HepG2 (cell line): ENCODE measurements around the gene SLC27A3. TPM values are rescaled to one million over a fixed set of nuclear protein-coding genes. Genes with fewer than 3 reads are reported as not detected.
A peak's percentile ranks its signal among the peaks of the same experiment; 100 is the strongest.

Experiments
- ATAC-seq: fragments of 200-7000 bp; cut with Tn5 transposase; 3 replicates; pipeline ENCODE4 v1.9.1; 2020; ENCODE audit warnings: mild to moderate bottlenecking, moderate library complexity
- BruUV-seq: library from RNA; stranded (reverse); fragments of 400-500 nt; replicated peaks from 2 replicates; lab custom pipeline; 2021; lab: Mats Ljungman, UMichigan
- CTCF ChIA-PET: fragments of 300-600 bp; formaldehyde crosslinking; extraction: SDS; loops from one replicate; lab custom pipeline; 2021; ENCODE audit warnings: low total read pairs, inconsistent platforms, low intra/inter-chr PET ratio; lab: Yijun Ruan, JAX
- POLR2A ChIA-PET: fragments of 350-600 bp; sonication (Branson Sonifier 250); formaldehyde crosslinking; loops from one replicate; lab custom pipeline; 2020; ENCODE audit warnings: antibody characterized with exemption, inconsistent platforms; lab: Yijun Ruan, JAX
- DNase-seq: peaks from one replicate; pipeline ENCODE4 v3.0.0-alpha.2; 2015; ENCODE audit warnings: low spot score
- FAIRE-seq: peaks from 3 replicates; lab custom pipeline; 2011; peaks lifted over from hg19 to GRCh38; lab: Jason Lieb, UNC
- H2AFZ ChIP-seq: one replicate; pipeline ENCODE4 v1.6.1; 2011; ENCODE audit warnings: low read length, inconsistent platforms
- H3K27ac ChIP-seq: fragments of 300-600 bp; 3 replicates; pipeline ENCODE4 v1.8.0; 2011; ENCODE audit warnings: mixed run types, mild to moderate bottlenecking, mixed read lengths, low read length, inconsistent platforms; ENCODE audit not compliant: insufficient read depth; ENCODE audit errors: extremely low read length
- H3K27me3 ChIP-seq, 2 experiments: fragments of 200-600 bp in 1 of 2; 2 replicates in 1 of 2; 3 replicates in 1 of 2; pipeline versions ENCODE4 v1.6.0 to v1.8.0; 2011; ENCODE audit warnings: low read length in 2 of 2, mild to moderate bottlenecking in 2 of 2, moderate library complexity in 2 of 2, inconsistent platforms in 1 of 2; ENCODE audit not compliant: insufficient read depth in 2 of 2, control insufficient read depth in 1 of 2
- H3K36me3 ChIP-seq, 2 experiments: fragments of 200-600 bp in 1 of 2; replicated peaks in 1 of 2; 2 replicates in 1 of 2; 3 replicates in 1 of 2; pipeline versions ENCODE4 v1.5.1 to v1.8.0; 2011; ENCODE audit warnings: low read length in 2 of 2, inconsistent platforms in 1 of 2; ENCODE audit not compliant: insufficient read depth in 2 of 2, control insufficient read depth in 1 of 2
- H3K4me1 ChIP-seq: 2 replicates; pipeline ENCODE4 v1.5.1; 2012; ENCODE audit warnings: low read length, inconsistent platforms; ENCODE audit not compliant: insufficient read depth
- H3K4me2 ChIP-seq: 2 replicates; pipeline ENCODE4 v1.6.0; 2011; ENCODE audit warnings: low read depth, low read length, inconsistent platforms
- H3K4me3 ChIP-seq, 3 experiments: fragments of 200-600 bp in 1 of 3; sonication (generic), shearing (Covaris generic) in 1 of 3; replicated peaks in 1 of 3; 2 replicates each; pipeline ENCODE4 v1.5.1; 2011 to 2016; ENCODE audit warnings: low read length in 3 of 3, inconsistent platforms in 2 of 3, low read depth in 2 of 3, mild to moderate bottlenecking in 2 of 3, control low read depth in 1 of 3, mixed read lengths in 1 of 3; ENCODE audit not compliant: insufficient read depth in 1 of 3
- H3K79me2 ChIP-seq: one replicate; pipeline ENCODE4 v1.6.1; 2011; ENCODE audit warnings: low read length, inconsistent platforms; ENCODE audit not compliant: insufficient read depth
- H3K9ac ChIP-seq: 2 replicates; pipeline ENCODE4 v1.6.0; 2011; ENCODE audit warnings: mild to moderate bottlenecking, low read depth, low read length, inconsistent platforms; ENCODE audit not compliant: insufficient read depth
- H3K9me3 ChIP-seq: 2 replicates; pipeline ENCODE4 v1.5.1; 2012; ENCODE audit warnings: mild to moderate bottlenecking, low read length
- H4K20me1 ChIP-seq: 2 replicates; pipeline ENCODE4 v1.6.0; 2011; ENCODE audit warnings: inconsistent platforms, mild to moderate bottlenecking, low read length, moderate library complexity; ENCODE audit not compliant: insufficient read depth
- BCL6 ChIP-seq: IDR thresholded peaks from 2 replicates; pipeline ENCODE4 v1.6.1; 2016; ENCODE audit warnings: missing genetic modification reagents, missing compliant biosample characterization
- CEBPB ChIP-seq: IDR thresholded peaks from 2 replicates; pipeline ENCODE4 v1.6.1; 2011; ENCODE audit warnings: low read depth, low read length, improper control_type of control experiment, borderline replicate concordance
- THAP11 ChIP-seq: IDR thresholded peaks from 2 replicates; pipeline ENCODE4 v1.6.1; 2016; ENCODE audit warnings: missing biosample characterization, missing genetic modification reagents
- ZNF572 ChIP-seq: sonication (generic); formaldehyde crosslinking; IDR thresholded peaks from 2 replicates; pipeline ENCODE4 v1.5.1; 2020; ENCODE audit warnings: mild to moderate bottlenecking, missing genetic modification reagents
- whole genome bisulfite sequencing: methylation state at CpG from one replicate; pipeline ENCODE4 v1.1.6; 2017; ENCODE audit warnings: low lambda C conversion rate; 5-methylcytosine and 5-hydroxymethylcytosine counted together
- in situ Hi-C: cut with HindIII; loops from 2 replicates; pipeline ENCODE4 v1.10.0; 2017; ENCODE audit warnings: low pct_unique_long_range_greater_than_20kb; ENCODE audit not compliant: extremely low pct_ligation_motif_present
- intact Hi-C: fragments of 100-400 bp; cut with micrococcal nuclease; formaldehyde crosslinking; loops from one replicate; pipeline ENCODE4 v1.10.0; 2022; ENCODE audit not compliant: unreplicated experiment
- polyA plus RNA-seq, 8 experiments: library from polyadenylated mRNA; depleted of rRNA in 3 of 8; stranded (reverse) in 7 of 8; unstranded in 1 of 8; fragments of >200 nt; fragmentation: Illumina TruSeq in 4 of 8; extraction: Trizol in 4 of 8; gene quantifications; 2 replicates each; pipeline versions ENCODE4 v1.2.1 to v1.2.3, GENCODE V29; 2011 to 2016; ENCODE audit warnings: low read depth in 4 of 8, missing spikeins in 1 of 8, mixed read lengths in 1 of 8; ENCODE audit not compliant: insufficient read depth in 1 of 8
- total RNA-seq, 5 experiments: library from RNA; depleted of rRNA; stranded (reverse); fragments of >200 nt; fragmentation: Illumina TruSeq; extraction: Trizol; gene quantifications; 2 replicates each; pipeline ENCODE4 v1.2.3, GENCODE V29; 2016; ENCODE audit warnings: low read depth in 1 of 5

Gene SLC27A3
- total and polyA plus RNA-seq, 2 of the 13 experiments (the other 11 are each of a cell fraction or from before 2014, with no cell fraction given), result 4.3 to 10.3 TPM

DNA sequence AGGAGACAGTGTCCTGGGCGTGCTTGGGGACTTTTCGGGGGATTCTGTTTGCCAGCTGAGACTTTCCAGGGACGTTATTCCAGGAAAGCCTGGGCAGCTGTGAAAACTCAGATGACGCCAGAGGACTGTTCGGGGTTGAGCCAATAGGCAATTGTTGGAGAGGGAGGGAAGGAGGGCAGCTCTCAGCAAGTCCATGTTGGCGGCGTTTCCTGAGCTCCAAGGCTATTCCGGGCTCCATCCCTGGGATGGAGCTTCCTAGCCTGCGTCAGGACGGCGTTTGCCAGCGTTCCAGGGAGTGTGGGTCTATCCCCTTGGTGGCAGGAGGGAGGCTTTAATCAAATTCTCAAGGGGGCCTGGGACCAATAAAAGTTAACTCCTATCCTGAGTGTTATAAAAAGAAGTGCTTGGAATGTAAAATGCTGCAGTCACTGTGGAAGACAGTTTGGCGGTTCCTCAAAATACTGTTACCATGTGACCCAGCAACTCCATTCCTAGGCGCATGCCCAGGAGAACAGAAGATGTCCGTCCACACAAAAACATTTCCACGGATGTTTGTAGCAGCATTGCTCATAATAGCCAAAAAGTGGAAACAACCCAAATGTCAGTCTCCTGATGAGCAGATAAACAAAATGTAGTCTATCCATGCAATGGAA lies 15.2 kb downstream of the SLC27A3 start:
- intact Hi-C loops, result no loop called here
- H3K9me3 ChIP-seq, result no peaks in the 10 kb centered on the region
- 54% methylated on average over 14 of the region's 16 CpGs for WGBS
- H3K27me3 ChIP-seq, result peaks cover 6 to 46% of the 10 kb centered on the region in 2 experiments; a peak in 3 of 5 replicates
- POLR2A ChIA-PET, result interaction anchor here (1.0 to 3.8 kb wide), 2 partner anchors 197 to 200 kb away, joined by 3 to 17 read pairs; partner anchors contain the start of gene RPS27
- DNase-seq (no peak), ATAC-seq (peak; percentile 44), FAIRE-seq (no peak)
- peak overlapping the region; percentile 66 for H3K4me2 ChIP-seq
- peaks cover 49% of the 10 kb centered on the region for H3K4me1 ChIP-seq
- CTCF ChIA-PET, result no interaction called here
- in situ Hi-C loops, result no loop called here
- H3K79me2 ChIP-seq, result no peaks in the 10 kb centered on the region
- no peak overlapping the region for H3K27ac ChIP-seq
- H4K20me1 ChIP-seq, result no peaks in the 10 kb centered on the region
- H3K36me3 ChIP-seq, result no peaks in the 10 kb centered on the region
- TF ChIP-seq ZNF572 (CRISPR knock-in tag), result no peak
- TF ChIP-seq BCL6, result peak; percentile 47
- H3K4me3 ChIP-seq, result peak overlapping the region in 1 of 3 experiments; percentile 47; a peak in 2 of 6 replicates
- no peak overlapping the region for H3K9ac ChIP-seq
- H2AFZ ChIP-seq, result no peak overlapping the region
- no TSS peak for BruUV-seq

DNA sequence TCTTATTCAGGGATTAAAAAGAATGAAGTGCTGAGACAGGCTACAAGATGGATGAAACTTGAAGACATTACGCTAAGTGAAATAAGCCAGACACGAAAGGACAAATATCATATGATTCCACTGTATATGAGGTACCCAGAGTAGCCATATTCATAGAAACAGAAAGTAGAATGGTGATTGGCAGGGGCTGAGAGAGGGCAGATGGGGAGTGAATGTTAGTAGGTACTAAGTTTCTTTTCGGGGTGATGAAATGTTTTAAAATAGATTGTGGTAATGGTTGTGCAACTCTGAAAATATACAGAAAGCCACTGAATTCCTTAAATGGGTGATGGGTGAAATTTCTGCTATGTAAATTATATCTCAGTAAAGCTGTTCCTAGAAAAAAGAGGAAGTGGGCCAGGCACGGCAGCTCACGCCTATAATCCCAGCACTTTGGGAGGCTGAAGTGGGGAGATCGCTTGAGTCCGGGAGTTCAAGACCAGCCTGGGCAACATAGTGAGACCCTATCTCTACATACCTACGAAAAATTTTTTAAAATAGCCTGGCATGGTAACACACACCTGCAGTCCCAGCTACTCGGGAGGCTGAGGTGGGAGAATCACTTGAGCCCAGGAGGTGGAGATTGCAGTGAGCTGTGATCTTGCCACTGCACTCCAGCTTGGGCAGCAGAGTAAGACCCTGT lies 15.9 kb downstream of the SLC27A3 start:
- Histone ChIP-seq H3K27ac (no peak overlapping the region), H3K36me3 (no peaks in the 10 kb centered on the region), H3K4me2 (peak overlapping the region; percentile 66; the same call in 1 of the 2 replicates), H3K79me2 (no peaks in the 10 kb centered on the region), H2AFZ (no peak overlapping the region), H3K9me3 (no peaks in the 10 kb centered on the region)
- intact Hi-C loops, result no loop called here
- POLR2A ChIA-PET, result interaction anchor here (1.0 to 3.8 kb wide), 3 partner anchors 196 to 200 kb away, joined by 3 to 17 read pairs (median 3); partner anchors contain the start of gene RPS27
- no peak for ATAC-seq
- no peak for DNase-seq
- TF ChIP-seq THAP11 (no peak), CEBPB (peak; percentile 62; the same call in 1 of the 2 replicates)
- TF ChIP-seq, all 625 proteins: peak for 1
- CTCF ChIA-PET, result no interaction called here
- peaks cover 7 to 51% of the 10 kb centered on the region in 2 experiments; a peak in 3 of 5 replicates for H3K27me3 ChIP-seq
- no peak overlapping the region for H3K4me3 ChIP-seq
- 44% methylated on average over 9 of the region's 9 CpGs for WGBS
- in situ Hi-C loops, result no loop called here
- no peak for FAIRE-seq
- peaks cover 52% of the 10 kb centered on the region for H3K4me1 ChIP-seq
- BruUV-seq, result no TSS peak
- H4K20me1 ChIP-seq, result no peaks in the 10 kb centered on the region
- H3K9ac ChIP-seq, result no peak overlapping the region
